Measurements from ENCODE around the gene RAB33B.
"Not testable (repeated sequence)": the region's sequence is repeated elsewhere in the genome, so short reads cannot be mapped to it uniquely, and the experiment has no call there.

RAB33B gene

DNA sequence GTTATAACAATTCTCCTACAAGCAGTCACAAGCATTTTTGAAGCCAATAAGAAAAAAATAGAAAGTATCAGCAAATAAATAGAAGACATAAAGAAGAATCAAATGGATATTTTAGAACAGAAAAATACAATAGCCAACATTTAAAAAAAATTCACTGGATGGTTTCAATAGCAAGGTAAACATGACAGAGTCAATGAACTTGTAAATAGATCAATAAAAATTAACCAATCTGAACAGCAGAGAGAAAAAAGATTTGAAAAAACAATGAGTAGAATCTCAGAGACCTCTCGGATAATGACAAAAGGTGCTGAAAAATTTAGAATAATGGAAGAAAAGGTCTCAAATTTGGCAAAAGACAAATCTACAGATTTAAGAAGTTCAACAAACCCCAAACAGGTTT lies 33.3 kb upstream of the RAB33B start:
- Histone ChIP-seq H3K36me3 (no peaks in the 10 kb centered on the region), H3K4me3 (ENCODE audit: low read depth, low read length) (no peak overlapping the region), H3K9me3 (no peaks in the 10 kb centered on the region), H3K4me1 (no peaks in the 10 kb centered on the region), H3K27me3 (no peaks in the 10 kb centered on the region)
- TF ChIP-seq, protein P1, sequence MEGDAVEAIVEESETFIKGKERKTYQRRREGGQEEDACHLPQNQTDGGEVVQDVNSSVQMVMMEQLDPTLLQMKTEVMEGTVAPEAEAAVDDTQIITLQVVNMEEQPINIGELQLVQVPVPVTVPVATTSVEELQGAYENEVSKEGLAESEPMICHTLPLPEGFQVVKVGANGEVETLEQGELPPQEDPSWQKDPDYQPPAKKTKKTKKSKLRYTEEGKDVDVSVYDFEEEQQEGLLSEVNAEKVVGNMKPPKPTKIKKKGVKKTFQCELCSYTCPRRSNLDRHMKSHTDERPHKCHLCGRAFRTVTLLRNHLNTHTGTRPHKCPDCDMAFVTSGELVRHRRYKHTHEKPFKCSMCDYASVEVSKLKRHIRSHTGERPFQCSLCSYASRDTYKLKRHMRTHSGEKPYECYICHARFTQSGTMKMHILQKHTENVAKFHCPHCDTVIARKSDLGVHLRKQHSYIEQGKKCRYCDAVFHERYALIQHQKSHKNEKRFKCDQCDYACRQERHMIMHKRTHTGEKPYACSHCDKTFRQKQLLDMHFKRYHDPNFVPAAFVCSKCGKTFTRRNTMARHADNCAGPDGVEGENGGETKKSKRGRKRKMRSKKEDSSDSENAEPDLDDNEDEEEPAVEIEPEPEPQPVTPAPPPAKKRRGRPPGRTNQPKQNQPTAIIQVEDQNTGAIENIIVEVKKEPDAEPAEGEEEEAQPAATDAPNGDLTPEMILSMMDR (IDR thresholded peaks at IDR 0.05; ENCODE audit: low read depth, low read length) = no peak
- DNase-seq = no peak

DNA sequence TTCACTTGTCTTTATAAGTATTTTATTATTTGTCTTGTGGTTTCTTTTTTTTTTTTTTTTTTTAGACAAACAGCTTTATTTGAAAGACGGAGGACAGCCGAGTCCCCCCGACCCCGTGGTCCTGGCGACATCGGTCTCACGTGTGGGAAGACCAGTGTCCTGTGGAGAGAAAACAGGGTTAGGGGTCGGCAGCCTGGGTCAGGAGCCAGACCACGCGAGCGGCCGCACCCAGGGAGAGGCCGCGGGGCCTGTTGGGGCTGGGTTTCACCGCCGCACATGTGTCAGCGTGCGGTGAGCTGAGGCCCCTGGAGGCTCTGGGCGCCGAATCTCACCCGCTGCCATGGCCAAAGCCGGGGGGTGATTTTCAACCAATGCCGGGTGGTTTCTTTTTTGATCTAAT lies 17.8 kb upstream of the RAB33B start:
- Histone ChIP-seq H3K4me1 (no peaks in the 10 kb centered on the region), H3K9me3 (no peaks in the 10 kb centered on the region), H3K4me3 (ENCODE audit: low read depth, low read length) (no peak overlapping the region), H3K36me3 (no peaks in the 10 kb centered on the region), H3K27me3 (no peaks in the 10 kb centered on the region)
- TF ChIP-seq, protein P1 (IDR thresholded peaks at IDR 0.05; ENCODE audit: low read depth, low read length) = no peak
- DNase-seq = no peak

DNA sequence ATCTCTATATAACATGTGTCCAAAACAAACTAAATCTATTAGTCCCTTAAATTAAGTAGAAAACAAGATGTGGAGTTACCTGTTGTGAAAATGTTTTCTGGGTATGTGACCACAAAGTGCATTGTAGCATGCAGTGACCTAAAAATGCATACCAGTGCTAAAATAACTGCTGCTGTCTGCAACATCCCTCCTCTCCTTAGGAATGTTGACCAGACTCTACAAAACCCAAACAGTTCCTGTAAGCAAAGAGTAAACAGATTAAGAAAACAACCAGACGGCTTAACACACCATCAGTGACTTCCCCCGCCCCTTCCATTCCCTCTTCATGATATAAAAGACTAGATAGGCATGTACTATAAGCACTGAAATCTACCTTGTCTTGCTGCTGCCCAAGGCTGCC lies 15.8 kb upstream of the RAB33B start:
- no peak for DNase-seq
- Histone ChIP-seq H3K4me1 (no peaks in the 10 kb centered on the region), H3K36me3 (no peaks in the 10 kb centered on the region), H3K9me3 (no peaks in the 10 kb centered on the region), H3K27me3 (no peaks in the 10 kb centered on the region), H3K4me3 (ENCODE audit: low read depth, low read length) (no peak overlapping the region)
- TF ChIP-seq, protein P1 (IDR thresholded peaks at IDR 0.05; ENCODE audit: low read depth, low read length) = no peak

DNA sequence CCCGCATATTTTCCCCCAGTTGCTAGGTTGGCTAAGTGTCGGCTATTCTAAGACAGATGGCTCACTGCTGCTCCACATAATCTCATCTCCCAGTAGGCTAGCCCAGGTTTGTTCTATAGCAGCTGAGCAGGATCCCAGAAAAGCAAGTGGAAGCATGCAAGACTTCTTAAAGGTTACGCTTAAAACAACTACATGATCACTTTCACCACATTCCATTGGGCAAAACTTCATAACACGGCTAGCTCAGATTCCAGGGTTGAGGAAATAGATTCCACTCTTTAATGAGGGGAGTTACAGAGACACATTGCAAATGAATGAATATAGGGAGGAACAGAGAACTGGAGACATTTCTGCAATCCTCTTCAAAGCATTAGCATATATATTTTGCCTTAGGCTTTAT lies 12.9 kb upstream of the RAB33B start:
- Histone ChIP-seq H3K4me1 (no peaks in the 10 kb centered on the region), H3K36me3 (no peaks in the 10 kb centered on the region), H3K4me3 (ENCODE audit: low read depth, low read length) (no peak overlapping the region), H3K27me3 (no peaks in the 10 kb centered on the region), H3K9me3 (no peaks in the 10 kb centered on the region)
- no peak for DNase-seq
- TF ChIP-seq, protein P1 (IDR thresholded peaks at IDR 0.05; ENCODE audit: low read depth, low read length) = no peak

DNA sequence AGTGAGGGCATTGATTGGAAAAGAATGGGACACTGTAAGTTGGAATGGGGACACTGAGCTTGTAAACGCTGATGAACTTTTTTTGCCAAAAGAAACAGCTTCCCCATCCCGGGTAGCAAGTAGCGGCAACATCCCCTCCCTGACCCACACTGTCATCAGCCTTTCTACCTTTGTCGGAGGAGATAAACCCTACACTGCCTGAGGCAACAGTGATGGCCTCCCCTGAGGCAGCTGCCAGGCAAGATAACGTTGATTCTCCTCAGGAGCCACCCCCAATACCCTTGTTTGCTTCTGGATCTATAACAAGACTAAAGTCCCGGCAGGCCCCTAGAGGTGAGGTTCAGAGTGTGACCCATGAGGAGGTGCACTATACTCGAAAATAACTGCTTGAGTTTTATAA lies 10.3 kb upstream of the RAB33B start:
- Histone ChIP-seq H3K4me1 (no peaks in the 10 kb centered on the region), H3K9me3 (no peaks in the 10 kb centered on the region), H3K36me3 (no peaks in the 10 kb centered on the region), H3K4me3 (ENCODE audit: low read depth, low read length) (no peak overlapping the region), H3K27me3 (no peaks in the 10 kb centered on the region)
- DNase-seq = no peak
- TF ChIP-seq, protein P1 (IDR thresholded peaks at IDR 0.05; ENCODE audit: low read depth, low read length) = no peak

DNA sequence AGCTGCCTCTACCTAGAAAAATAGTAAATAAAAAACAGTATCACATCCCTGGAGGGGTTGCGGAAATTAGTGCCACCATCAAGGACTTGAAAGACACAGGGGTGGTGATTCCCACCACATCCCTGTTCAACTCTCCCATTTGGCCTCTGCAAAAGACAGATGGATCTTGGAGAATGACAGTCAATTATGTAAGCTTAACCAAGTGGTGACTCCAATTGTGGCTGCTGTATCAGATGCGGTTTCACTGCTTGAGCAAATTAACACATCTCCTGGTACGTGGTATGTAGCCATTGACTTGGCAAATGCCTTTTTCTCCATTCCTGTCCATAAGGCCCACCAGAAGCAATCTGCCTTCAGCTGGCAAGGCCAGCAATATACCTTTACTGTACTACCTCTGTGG lies 9.0 kb upstream of the RAB33B start:
- not testable (repeated sequence) for H3K9me3 ChIP-seq, DNase-seq, H3K36me3 ChIP-seq

DNA sequence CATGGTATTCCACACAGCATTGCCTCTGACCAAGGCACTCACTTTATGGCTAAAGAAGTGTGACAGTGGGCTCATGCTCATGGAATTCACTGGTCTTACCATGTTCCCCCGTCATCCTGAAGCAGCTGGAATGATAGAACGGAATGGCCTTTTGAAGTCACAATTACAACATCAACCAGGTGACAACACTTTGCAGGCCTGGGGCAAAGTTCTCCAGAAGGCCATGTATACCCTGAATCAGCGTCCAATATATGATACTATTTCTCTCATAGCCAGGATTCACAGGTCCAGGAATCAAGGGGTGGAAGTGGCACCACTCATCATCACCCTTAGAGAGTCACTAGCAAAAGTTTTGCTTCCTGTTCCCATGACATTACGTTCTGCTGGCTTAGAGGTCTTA lies 6.8 kb upstream of the RAB33B start:
- not testable (repeated sequence) for H3K27me3 ChIP-seq; H3K9me3 ChIP-seq; H3K4me3 ChIP-seq (ENCODE audit: low read depth, low read length); DNase-seq; H3K4me1 ChIP-seq; H3K36me3 ChIP-seq

More for the DNA sequence above, 9.0 kb upstream of the RAB33B start:
- H3K4me1 ChIP-seq; H3K27me3 ChIP-seq; H3K4me3 ChIP-seq (ENCODE audit: low read depth, low read length): not testable (repeated sequence)
